HL-60 (cell line): ENCODE results near the gene ITGAV.

Experiments used
- DNase-seq, 2 experiments: peaks; one replicate each; pipeline ENCODE4 v3.0.0-alpha.2; 2010 to 2020; ENCODE audit warnings: low read depth in 1 of 2, low spot score in 1 of 2
- H3K27ac ChIP-seq: fragments of 250-450 bp; sonication (Bioruptor Pico); replicated peaks from 2 replicates; pipeline ENCODE4 v1.5.1; 2020; ENCODE audit warnings: mild to moderate bottlenecking, moderate library complexity
- H3K27me3 ChIP-seq: fragments of 250-450 bp; sonication (Bioruptor Pico); 2 replicates; pipeline ENCODE4 v1.5.1; 2021; ENCODE audit warnings: mild to moderate bottlenecking, moderate library complexity; ENCODE audit not compliant: insufficient read depth, poor library complexity, severe bottlenecking
- H3K4me3 ChIP-seq: replicated peaks from 2 replicates; pipeline ENCODE4 v1.5.1; 2011; ENCODE audit warnings: mild to moderate bottlenecking, control low read depth, low read length; ENCODE audit not compliant: insufficient read depth
- CTCF ChIP-seq: IDR thresholded peaks from one replicate; pipeline ENCODE4 v1.5.1; 2011; ENCODE audit warnings: low read length, control low read depth, inconsistent platforms; ENCODE audit not compliant: insufficient read depth
- GABPA ChIP-seq: IDR thresholded peaks from 2 replicates; pipeline ENCODE4 v1.6.1; 2012; ENCODE audit warnings: low read depth
- POLR2AphosphoS5 ChIP-seq: IDR thresholded peaks from 2 replicates; pipeline ENCODE4 v1.6.1; 2012; ENCODE audit warnings: low read depth
- REST ChIP-seq: IDR thresholded peaks from 2 replicates; pipeline ENCODE4 v1.6.1; 2012; ENCODE audit warnings: low read depth; ENCODE audit not compliant: insufficient replicate concordance
- SPI1 ChIP-seq: IDR thresholded peaks from 2 replicates; pipeline ENCODE4 v1.6.1; 2012; ENCODE audit warnings: low read depth, mild to moderate bottlenecking, borderline replicate concordance

ITGAV gene

GRCh38 chr2:186697536-186697935 is 107.7 kb downstream of the ITGAV start:
- Histone ChIP-seq H3K27ac (no peak overlapping the region), H3K27me3 (peaks cover 22% of the 10 kb centered on the region)

GRCh38 chr2:186699742-186700141 is 109.9 kb downstream of the ITGAV start:
- Histone ChIP-seq H3K27ac (no peak overlapping the region), H3K4me3 (no peak overlapping the region), H3K27me3 (peaks cover 18% of the 10 kb centered on the region)
- no peak for DNase-seq
- TF ChIP-seq SPI1 (no peak), REST (no peak), CTCF (no peak), GABPA (no peak), POLR2AphosphoS5 (no peak)

More at GRCh38 chr2:186697536-186697935, 107.7 kb downstream of the ITGAV start:
- DNase-seq, result no peak
- TF ChIP-seq GABPA, result no peak
- TF ChIP-seq POLR2AphosphoS5, result no peak
- TF ChIP-seq CTCF, result no peak
- TF ChIP-seq SPI1, result no peak
- TF ChIP-seq REST, result no peak
- no peak overlapping the region for H3K4me3 ChIP-seq

- DNase-seq, result no peak
- H3K27me3 ChIP-seq, result peaks cover 3% of the 10 kb centered on the region
Measured at GRCh38 chr2:186702006-186702405, 112.2 kb downstream of the ITGAV start.

More at GRCh38 chr2:186702006-186702405, 112.2 kb downstream of the ITGAV start:
- no peak for TF ChIP-seq GABPA
- no peak for TF ChIP-seq CTCF
- TF ChIP-seq REST, result no peak
- no peak for TF ChIP-seq SPI1
- TF ChIP-seq POLR2AphosphoS5, result no peak
- H3K4me3 ChIP-seq, result no peak overlapping the region
- no peak overlapping the region for H3K27ac ChIP-seq
